Measurements from ENCODE around the gene PSMB10.

GRCh38 chr16:67910158-67910557 is 26.5 kb downstream of the PSMB10 start:
- no peak for TF ChIP-seq CTCF (IDR thresholded peaks at IDR 0.05; ENCODE audit: insufficient read depth, low read depth, low read length)
- no peak for TF ChIP-seq EZH2 (IDR thresholded peaks at IDR 0.05; ENCODE audit: insufficient read depth, low read length)
